D721Med (cell line): ENCODE measurements around the gene HYCC1.

ENCODE experiments used
- DNase-seq: peaks from one replicate; pipeline ENCODE4 v3.0.0; 2011; ENCODE audit warnings: low spot score; ENCODE audit not compliant: insufficient read length
- FAIRE-seq: peaks from 2 replicates; lab custom pipeline; 2011; peaks lifted over from hg19 to GRCh38; lab: Jason Lieb, UNC
- TF ChIP-seq, protein P1 (sequence below): IDR thresholded peaks from 2 replicates; pipeline ENCODE4 v1.5.1; 2012; ENCODE audit warnings: mild to moderate bottlenecking, control low read depth; ENCODE audit not compliant: insufficient read depth; ENCODE audit errors: missing control alignments

The HYCC1 gene

DNA sequence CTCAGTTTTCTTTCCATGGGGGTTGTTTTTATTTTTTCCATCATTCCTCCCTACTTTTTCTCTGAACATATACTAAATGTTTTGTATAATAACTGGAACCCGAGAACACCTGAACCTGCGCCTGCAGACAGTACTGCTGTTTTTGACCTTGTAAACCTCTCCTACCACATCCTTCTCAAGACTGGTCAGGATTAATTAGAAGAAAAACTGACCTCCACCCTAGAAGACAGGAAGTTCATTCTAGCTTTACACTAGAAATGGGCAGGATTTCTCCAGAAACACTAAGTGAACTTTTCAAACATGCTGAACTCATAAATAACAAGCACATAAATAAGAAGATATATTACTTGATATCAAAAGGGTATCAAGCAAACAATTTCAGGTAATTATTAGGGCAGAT lies 751 bp upstream of the HYCC1 start:
- FAIRE-seq (no peak), DNase-seq (no peak)
- TF ChIP-seq, protein P1, sequence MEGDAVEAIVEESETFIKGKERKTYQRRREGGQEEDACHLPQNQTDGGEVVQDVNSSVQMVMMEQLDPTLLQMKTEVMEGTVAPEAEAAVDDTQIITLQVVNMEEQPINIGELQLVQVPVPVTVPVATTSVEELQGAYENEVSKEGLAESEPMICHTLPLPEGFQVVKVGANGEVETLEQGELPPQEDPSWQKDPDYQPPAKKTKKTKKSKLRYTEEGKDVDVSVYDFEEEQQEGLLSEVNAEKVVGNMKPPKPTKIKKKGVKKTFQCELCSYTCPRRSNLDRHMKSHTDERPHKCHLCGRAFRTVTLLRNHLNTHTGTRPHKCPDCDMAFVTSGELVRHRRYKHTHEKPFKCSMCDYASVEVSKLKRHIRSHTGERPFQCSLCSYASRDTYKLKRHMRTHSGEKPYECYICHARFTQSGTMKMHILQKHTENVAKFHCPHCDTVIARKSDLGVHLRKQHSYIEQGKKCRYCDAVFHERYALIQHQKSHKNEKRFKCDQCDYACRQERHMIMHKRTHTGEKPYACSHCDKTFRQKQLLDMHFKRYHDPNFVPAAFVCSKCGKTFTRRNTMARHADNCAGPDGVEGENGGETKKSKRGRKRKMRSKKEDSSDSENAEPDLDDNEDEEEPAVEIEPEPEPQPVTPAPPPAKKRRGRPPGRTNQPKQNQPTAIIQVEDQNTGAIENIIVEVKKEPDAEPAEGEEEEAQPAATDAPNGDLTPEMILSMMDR: no peak

- DNase-seq (no peak), FAIRE-seq (no peak)
- TF ChIP-seq, protein P1: no peak
Measured at GRCh38 chr7:23012908-23013714, 819 bp downstream of the HYCC1 start.

DNA sequence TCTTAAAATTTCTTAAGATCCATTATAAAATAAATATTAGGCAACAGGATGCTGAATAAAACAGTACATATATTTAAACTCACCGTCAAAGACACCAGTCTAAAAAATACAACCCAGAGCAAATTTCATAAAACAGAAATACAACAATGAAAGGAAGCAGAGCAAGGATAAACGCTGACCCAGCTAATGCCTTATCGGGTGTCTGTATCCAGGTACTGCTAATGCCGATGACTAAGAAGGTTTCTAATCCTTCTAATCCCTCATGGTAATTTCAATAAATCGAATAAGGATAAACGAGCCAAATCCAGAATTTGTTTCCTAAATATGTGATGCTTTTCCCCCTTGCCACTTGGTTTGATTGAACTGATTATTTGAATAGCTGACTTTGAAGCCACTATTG lies 1.7 kb downstream of the HYCC1 start:
- FAIRE-seq (no peak), DNase-seq (no peak)
- TF ChIP-seq, protein P1: no peak

DNA sequence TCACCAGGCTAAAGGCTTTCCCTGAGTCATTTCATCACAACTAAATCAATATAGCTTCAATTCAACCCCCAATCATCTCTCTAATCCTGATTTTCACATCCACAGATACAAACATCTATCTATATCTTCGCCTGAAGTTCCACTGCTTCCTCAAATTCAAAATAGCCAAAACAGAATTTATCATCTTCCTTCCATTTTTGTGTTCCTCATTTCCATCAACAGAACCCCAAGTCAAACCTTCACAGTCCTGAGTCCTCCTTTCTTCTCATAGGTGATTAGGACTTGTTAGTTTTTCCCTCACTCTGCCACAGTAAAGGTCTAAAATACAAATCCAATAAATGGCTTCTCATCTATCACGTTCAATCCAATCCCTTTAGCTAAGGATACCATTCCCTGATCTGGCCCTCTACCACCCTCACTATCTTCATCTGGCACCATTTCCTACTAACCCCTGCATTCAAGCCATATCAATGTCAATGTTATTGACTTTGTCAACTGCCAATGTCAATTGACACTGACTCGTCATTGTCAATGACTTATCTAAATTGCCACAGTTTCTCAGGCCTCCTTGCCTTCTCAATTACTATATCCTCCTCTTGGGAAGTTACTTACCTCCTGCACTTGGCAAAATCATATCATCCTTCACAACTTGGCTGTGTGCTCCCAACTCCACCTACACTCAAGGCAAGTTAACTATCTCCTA lies 2.6 kb downstream of the HYCC1 start:
- DNase-seq (no peak), FAIRE-seq (no peak)
- TF ChIP-seq, protein P1: no peak

- no peak for FAIRE-seq
- TF ChIP-seq, protein P1: no peak
Measured at GRCh38 chr7:23009303-23009702, 4.6 kb downstream of the HYCC1 start.

GRCh38 chr7:23004247-23004520 lies 9.7 kb downstream of the HYCC1 start:
- FAIRE-seq: no peak
- TF ChIP-seq, protein P1: no peak
- DNase-seq: no peak

More at GRCh38 chr7:23009303-23009702, 4.6 kb downstream of the HYCC1 start:
- no peak for DNase-seq
